ENCODE results near the gene KRTAP10-6. TPM values are rescaled to one million over a fixed set of nuclear protein-coding genes. Genes with fewer than 3 reads are reported as not detected.
A peak's percentile ranks its signal among the peaks of the same experiment; 100 is the strongest.
"Not testable (repeated sequence)": the region's sequence is repeated elsewhere in the genome, so short reads cannot be mapped to it uniquely, and the experiment has no call there.

Gene KRTAP10-6
- not detected for total RNA-seq
- long read RNA-seq, result 0 reads

GRCh38 chr21:44592446-44593311 is at the start of gene KRTAP10-6:
Gene KRTAP10-6, minus strand, starts transcription at chr21:44592505. Its CDS starts 21 bp downstream, at chr21:44592484.
- peaks cover 3% of the 10 kb centered on the region for H3K4me1 ChIP-seq
- TF ChIP-seq CTCF (IDR thresholded peaks at IDR 0.05), result no peak
- H3K27me3 ChIP-seq, result no peaks in the 10 kb centered on the region
- no peak within 1 kb of the TSS for H3K4me3 ChIP-seq
- ATAC-seq, result no peak
- H3K27ac ChIP-seq, result no peak within 1 kb of the TSS
- DNase-seq, result peak; percentile 61
- H3K9me3 ChIP-seq, result no peaks in the 10 kb centered on the region
- intact Hi-C loops (cut with DNase I), result no loop called here
- no peaks in the 10 kb centered on the region for H3K36me3 ChIP-seq

GRCh38 chr21:44640761-44641160 is 48.5 kb upstream of the KRTAP10-6 start:
- TF ChIP-seq CTCF (IDR thresholded peaks at IDR 0.05), result no peak
- ATAC-seq (no peak), DNase-seq (no peak)
- H3K4me3 ChIP-seq, result no peak overlapping the region
- H3K36me3 ChIP-seq, result no peaks in the 10 kb centered on the region
- H3K27ac ChIP-seq, result no peak overlapping the region
- intact Hi-C loops (cut with DNase I), result loop anchor here (5.0 kb wide), 1 partner anchor 213 kb away; no protein-coding TSS in a partner anchor
- H3K4me1 ChIP-seq, result no peaks in the 10 kb centered on the region
- H3K9me3 ChIP-seq, result peaks cover 9% of the 10 kb centered on the region
- H3K27me3 ChIP-seq, result no peaks in the 10 kb centered on the region

GRCh38 chr21:44639331-44639655 is 47.0 kb upstream of the KRTAP10-6 start:
- no peak for DNase-seq
- no peaks in the 10 kb centered on the region for H3K27me3 ChIP-seq
- no peak for TF ChIP-seq CTCF (IDR thresholded peaks at IDR 0.05)
- H3K36me3 ChIP-seq, result no peaks in the 10 kb centered on the region
- H3K9me3 ChIP-seq, result no peaks in the 10 kb centered on the region
- intact Hi-C loops (cut with DNase I), result no loop called here
- ATAC-seq, result no peak
- no peaks in the 10 kb centered on the region for H3K4me1 ChIP-seq
- H3K27ac ChIP-seq, result no peak overlapping the region
- H3K4me3 ChIP-seq, result no peak overlapping the region

- H3K27ac ChIP-seq; DNase-seq; H3K4me1 ChIP-seq; H3K36me3 ChIP-seq; H3K27me3 ChIP-seq; intact Hi-C loops (cut with DNase I); H3K4me3 ChIP-seq; H3K9me3 ChIP-seq: not testable (repeated sequence)
- ATAC-seq, result peak; percentile 19
Measured at GRCh38 chr21:44638506-44639330, 46.4 kb upstream of the KRTAP10-6 start.

- H3K36me3 ChIP-seq; H3K4me3 ChIP-seq; DNase-seq; H3K9me3 ChIP-seq; H3K4me1 ChIP-seq; H3K27ac ChIP-seq; H3K27me3 ChIP-seq; intact Hi-C loops (cut with DNase I): not testable (repeated sequence)
- ATAC-seq, result peak; percentile 8
Measured at GRCh38 chr21:44637851-44638348, 45.6 kb upstream of the KRTAP10-6 start.

GRCh38 chr21:44637018-44637850 is 44.9 kb upstream of the KRTAP10-6 start, which contains the start of gene KRTAP10-10:
Gene KRTAP10-10, plus strand, starts transcription at chr21:44637356. Its CDS starts 62 bp downstream, at chr21:44637418.
- H3K4me1 ChIP-seq, result no peaks in the 10 kb centered on the region
- DNase-seq (no peak), ATAC-seq (peak; percentile 21)
- H3K27ac ChIP-seq, result no peak within 1 kb of the TSS
- H3K27me3 ChIP-seq, result no peaks in the 10 kb centered on the region
- no peak within 1 kb of the TSS for H3K4me3 ChIP-seq
- intact Hi-C loops (cut with DNase I), result no loop called here
- no peaks in the 10 kb centered on the region for H3K36me3 ChIP-seq
- no peak for TF ChIP-seq CTCF (IDR thresholded peaks at IDR 0.05)
- H3K9me3 ChIP-seq, result no peaks in the 10 kb centered on the region
